ENCODE data around the gene HIVEP2. TPM values are rescaled to one million over a fixed set of nuclear protein-coding genes. Genes with fewer than 3 reads are reported as not detected.

Gene HIVEP2
- total and polyA plus RNA-seq, 4 donors = 3.0 to 23.8 (median 11.2) TPM

GRCh38 chr6:142892254-142893021, 52.5 kb downstream of the HIVEP2 start:
- 94 to 95% methylated on average over 10 of the region's 10 CpGs for WGBS, 2 donors
- Histone ChIP-seq H3K27ac (ENCODE audit: low read depth in 1 of 2, low read length in 1 of 2) (no peak overlapping the region), H3K4me3 (no peak overlapping the region), H3K4me1 (ENCODE audit: control insufficient read depth in 5 of 5, insufficient read depth in 5 of 5, low read length in 5 of 5) (peaks cover 0 to 9% (median 0%) of the 10 kb centered on the region in 5 donors), H3K9me3 (ENCODE audit: control insufficient read depth in 4 of 4, insufficient read depth in 3 of 4, low read length in 3 of 4) (no peaks in the 10 kb centered on the region), H3K9ac (ENCODE audit: insufficient read depth in 1 of 2, low read length in 2 of 2) (no peak overlapping the region), H3K27me3 (ENCODE audit: control insufficient read depth in 3 of 3, insufficient read depth in 3 of 3, low read length in 2 of 3) (no peaks in the 10 kb centered on the region), H3K36me3 (ENCODE audit: control insufficient read depth in 4 of 4, insufficient read depth in 4 of 4, low read length in 4 of 4) (no peaks in the 10 kb centered on the region)
- ATAC-seq (ENCODE audit: insufficient read depth, low FRiP score) (no peak), DNase-seq (no peak)
- no peak for TF ChIP-seq CTCF (IDR thresholded peaks at IDR 0.05; ENCODE audit: control extremely low read depth, extremely low read depth)

GRCh38 chr6:142891454-142891853, 53.5 kb downstream of the HIVEP2 start:
- Histone ChIP-seq H3K9me3 (ENCODE audit: control insufficient read depth in 4 of 4, insufficient read depth in 3 of 4, low read length in 3 of 4) (no peaks in the 10 kb centered on the region), H3K4me1 (ENCODE audit: control insufficient read depth in 5 of 5, insufficient read depth in 5 of 5, low read length in 5 of 5) (peaks cover 0 to 16% (median 3%) of the 10 kb centered on the region in 5 donors), H3K9ac (ENCODE audit: insufficient read depth in 1 of 2, low read length in 2 of 2) (no peak overlapping the region), H3K27ac (ENCODE audit: low read depth in 1 of 2, low read length in 1 of 2) (no peak overlapping the region), H3K36me3 (ENCODE audit: control insufficient read depth in 4 of 4, insufficient read depth in 4 of 4, low read length in 4 of 4) (no peaks in the 10 kb centered on the region), H3K4me3 (no peak overlapping the region), H3K27me3 (ENCODE audit: control insufficient read depth in 3 of 3, insufficient read depth in 3 of 3, low read length in 2 of 3) (no peaks in the 10 kb centered on the region)
- ATAC-seq (ENCODE audit: insufficient read depth, low FRiP score) (no peak), DNase-seq (no peak)
- 95 to 97% methylated on average over 5 of the region's 5 CpGs for WGBS, 2 donors
- TF ChIP-seq CTCF (IDR thresholded peaks at IDR 0.05; ENCODE audit: control extremely low read depth, extremely low read depth) = no peak

- Histone ChIP-seq H3K27me3 (ENCODE audit: control insufficient read depth in 3 of 3, insufficient read depth in 3 of 3, low read length in 2 of 3) (no peaks in the 10 kb centered on the region), H3K4me3 (no peak overlapping the region), H3K27ac (ENCODE audit: low read depth in 1 of 2, low read length in 1 of 2) (no peak overlapping the region), H3K36me3 (ENCODE audit: control insufficient read depth in 4 of 4, insufficient read depth in 4 of 4, low read length in 4 of 4) (no peaks in the 10 kb centered on the region), H3K4me1 (ENCODE audit: control insufficient read depth in 5 of 5, insufficient read depth in 5 of 5, low read length in 5 of 5) (peaks cover 3 to 23% (median 13%) of the 10 kb centered on the region in 5 donors), H3K9me3 (ENCODE audit: control insufficient read depth in 4 of 4, insufficient read depth in 3 of 4, low read length in 3 of 4) (no peaks in the 10 kb centered on the region), H3K9ac (ENCODE audit: insufficient read depth in 1 of 2, low read length in 2 of 2) (no peak overlapping the region)
- DNase-seq (no peak), ATAC-seq (ENCODE audit: insufficient read depth, low FRiP score) (no peak)
- TF ChIP-seq CTCF (IDR thresholded peaks at IDR 0.05; ENCODE audit: control extremely low read depth, extremely low read depth) = no peak
- WGBS, 2 donors = 94 to 97% methylated on average over 1 of the region's 1 CpG
Observed at GRCh38 chr6:142888456-142888855, 56.5 kb downstream of the HIVEP2 start.

Measured in lung (tissue), 12 donors.